Large intestine (tissue), 3 donors: ENCODE measurements around the gene GPR18. TPM values are rescaled to one million over a fixed set of nuclear protein-coding genes. Genes with fewer than 3 reads are reported as not detected.
"Not testable (repeated sequence)": the region's sequence is repeated elsewhere in the genome, so short reads cannot be mapped to it uniquely, and the experiment has no call there.

ENCODE experiments used
- DNase-seq, 2 donors: peaks; one replicate each; pipeline versions ENCODE4 v3.0.0 to v3.0.0-alpha.2; 2013
- H3K27ac ChIP-seq: one replicate; pipeline ENCODE4 v1.5.1; 2013; ENCODE audit warnings: low read length
- H3K27me3 ChIP-seq: 2 replicates; pipeline ENCODE4 v1.6.1; 2013; ENCODE audit warnings: low read length; ENCODE audit not compliant: control insufficient read depth, insufficient read depth
- H3K36me3 ChIP-seq: 2 replicates; pipeline ENCODE4 v1.6.1; 2013; ENCODE audit warnings: low read length; ENCODE audit not compliant: control insufficient read depth, insufficient read depth
- H3K4me1 ChIP-seq: one replicate; pipeline ENCODE4 v1.6.1; 2013; ENCODE audit warnings: low read length; ENCODE audit not compliant: control insufficient read depth, insufficient read depth
- H3K4me3 ChIP-seq: one replicate; pipeline ENCODE4 v1.5.1; 2013; ENCODE audit warnings: low read length
- H3K9me3 ChIP-seq: one replicate; pipeline ENCODE4 v1.6.1; 2013; ENCODE audit warnings: mild to moderate bottlenecking, low read depth, low read length, moderate library complexity; ENCODE audit not compliant: control insufficient read depth
- WGBS: methylation state at CpG from one replicate; pipeline ENCODE4 v1.1.5; 2013; ENCODE audit warnings: low lambda C conversion rate; ENCODE audit not compliant: insufficient coverage; 5-methylcytosine and 5-hydroxymethylcytosine counted together
- polyA plus RNA-seq: library from polyadenylated mRNA; unstranded; fragments of 120-200 nt; gene quantifications from one replicate; pipeline ENCODE4 v1.2.1, GENCODE V29; 2013

Gene GPR18
- polyA plus RNA-seq, 1 donor: 0.94 TPM

DNA sequence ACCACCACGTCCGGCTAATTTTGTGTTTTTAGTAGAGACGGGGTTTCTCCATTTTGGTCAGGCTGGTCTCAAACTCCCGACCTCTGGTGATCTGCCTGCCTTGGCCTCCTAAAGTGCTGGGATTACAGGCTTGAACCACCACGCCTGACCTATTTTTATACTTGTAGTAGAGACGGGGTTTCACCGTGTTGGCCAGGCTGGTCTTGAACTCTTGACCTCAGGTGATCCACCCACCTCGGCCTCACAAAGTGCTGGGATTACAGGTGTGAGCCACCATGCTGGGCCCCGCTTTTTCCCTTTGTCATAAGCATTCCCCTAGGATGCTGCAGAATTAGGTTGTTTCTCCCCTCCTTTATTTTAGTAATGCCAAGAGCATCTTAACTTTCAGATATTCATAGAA, 47.6 kb downstream of the GPR18 start:
- not testable (repeated sequence) for H3K4me1 ChIP-seq, DNase-seq, H3K27ac ChIP-seq, H3K4me3 ChIP-seq, H3K27me3 ChIP-seq, H3K9me3 ChIP-seq
- WGBS: 100% methylated on average over 1 of the region's 9 CpGs
- peaks cover 16% of the 10 kb centered on the region for H3K36me3 ChIP-seq

DNA sequence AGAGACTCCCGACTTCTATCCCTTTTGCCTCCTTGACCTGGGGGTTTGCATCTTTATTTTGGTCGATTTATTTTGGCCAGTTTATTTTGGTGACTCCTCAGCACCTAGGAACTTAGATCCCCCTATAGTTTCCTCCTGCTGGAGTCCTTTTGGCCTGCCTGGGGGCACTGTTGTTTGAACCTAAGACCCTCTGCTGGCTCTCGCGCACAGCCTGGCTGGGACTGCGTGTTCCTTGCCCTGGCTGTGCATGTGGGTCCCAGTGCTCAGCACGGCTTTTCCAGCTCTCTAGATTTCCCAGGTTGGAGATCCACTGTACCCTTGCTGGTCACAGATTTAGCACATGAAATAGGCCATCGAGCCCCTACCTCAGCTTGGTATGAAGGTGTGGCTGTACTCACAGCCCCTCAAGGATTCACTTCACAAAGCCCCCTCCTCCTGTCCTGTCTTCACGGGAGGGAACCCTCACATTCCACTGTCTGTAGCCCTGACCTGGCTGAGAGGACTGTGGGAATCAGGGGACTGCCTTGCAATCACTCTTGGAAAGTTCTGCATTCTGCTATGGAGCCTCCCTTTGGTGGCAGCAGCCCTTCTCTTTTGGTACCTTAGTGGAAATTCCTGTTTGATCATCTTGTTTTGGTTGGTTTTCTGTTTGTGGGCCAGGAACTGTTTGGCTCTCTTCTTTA, 49.2 kb downstream of the GPR18 start:
- no peak overlapping the region for H3K4me3 ChIP-seq
- H3K27ac ChIP-seq: no peak overlapping the region
- WGBS: no CpG with 5 or more reads among the region's 8 CpGs
- peaks cover 19% of the 10 kb centered on the region for H3K36me3 ChIP-seq
- no peaks in the 10 kb centered on the region for H3K4me1 ChIP-seq
- H3K9me3 ChIP-seq: no peaks in the 10 kb centered on the region
- no peak for DNase-seq
- no peaks in the 10 kb centered on the region for H3K27me3 ChIP-seq

DNA sequence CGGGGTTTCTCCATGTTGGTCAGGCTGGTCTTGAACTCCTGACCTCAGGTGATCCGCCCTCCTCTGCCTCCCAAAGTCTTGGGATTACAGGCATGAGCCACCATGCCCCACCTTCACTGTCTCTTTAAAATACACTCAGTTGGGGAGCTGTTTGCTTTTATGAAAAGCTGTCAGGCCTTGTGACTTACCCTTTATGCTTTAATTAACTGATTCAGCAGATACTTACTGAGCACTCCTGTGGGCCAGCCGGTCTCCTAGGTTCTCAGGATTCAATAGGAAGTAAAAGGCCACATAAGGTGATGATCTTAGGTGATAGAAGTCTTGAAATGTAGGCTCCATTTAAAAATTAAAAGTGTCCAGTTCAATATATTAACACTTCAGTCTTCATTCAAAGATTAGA, 50.0 kb downstream of the GPR18 start:
- no CpG with 5 or more reads among the region's 3 CpGs for WGBS
- H3K4me1 ChIP-seq: peaks cover 4% of the 10 kb centered on the region

DNA sequence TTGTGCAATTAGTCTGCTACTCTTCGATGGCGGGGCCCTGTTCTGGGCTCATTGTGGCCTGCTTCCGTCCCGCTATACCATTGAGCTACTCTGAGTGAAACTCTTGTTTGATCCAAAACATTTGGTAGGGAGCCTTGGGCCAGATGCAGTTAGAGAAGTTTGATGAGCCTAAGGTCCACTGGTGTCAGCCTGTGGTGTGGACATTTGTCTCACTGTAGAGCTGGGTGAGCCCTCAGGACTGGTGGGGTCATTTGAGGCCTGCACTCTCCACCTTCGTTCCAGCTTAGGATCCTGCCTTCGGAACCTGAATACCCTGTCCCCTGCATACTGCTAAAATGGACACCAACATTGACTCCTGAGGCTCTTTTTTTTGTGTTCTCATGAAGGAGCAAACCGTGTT, 50.7 kb downstream of the GPR18 start:
- Histone ChIP-seq H3K9me3 (no peaks in the 10 kb centered on the region), H3K27ac (no peak overlapping the region), H3K36me3 (peaks cover 21% of the 10 kb centered on the region), H3K4me3 (no peak overlapping the region), H3K27me3 (no peaks in the 10 kb centered on the region), H3K4me1 (peaks cover 7% of the 10 kb centered on the region)
- no peak for DNase-seq
- 90% methylated on average over 2 of the region's 7 CpGs for WGBS

More for the DNA sequence above, 50.0 kb downstream of the GPR18 start:
- H3K9me3 ChIP-seq: no peaks in the 10 kb centered on the region
- no peaks in the 10 kb centered on the region for H3K27me3 ChIP-seq
- H3K36me3 ChIP-seq: peaks cover 21% of the 10 kb centered on the region
- H3K27ac ChIP-seq: no peak overlapping the region
- no peak overlapping the region for H3K4me3 ChIP-seq
- no peak for DNase-seq

DNA sequence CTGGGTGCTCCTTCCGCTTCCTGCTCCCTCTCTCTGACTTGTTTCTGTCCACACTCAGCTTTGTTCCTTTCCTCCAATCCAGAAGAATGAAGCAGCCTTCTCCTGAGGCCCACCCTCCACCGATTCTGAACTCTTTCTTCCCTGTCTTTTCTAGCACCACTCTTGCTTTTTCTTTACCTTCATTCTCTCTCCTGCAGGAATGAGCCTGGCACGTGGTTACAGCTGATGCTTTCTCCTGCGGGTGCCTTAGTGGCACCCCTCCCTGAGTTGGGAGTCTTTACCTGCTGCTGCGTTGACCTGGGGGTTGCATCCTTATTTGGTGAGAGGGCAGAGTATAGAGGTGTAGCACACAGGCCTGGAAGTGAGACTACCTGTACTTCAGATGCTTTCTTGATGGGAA, 51.3 kb downstream of the GPR18 start:
- Histone ChIP-seq H3K27me3 (no peaks in the 10 kb centered on the region), H3K27ac (no peak overlapping the region), H3K4me1 (peaks cover 8% of the 10 kb centered on the region), H3K4me3 (no peak overlapping the region), H3K9me3 (no peaks in the 10 kb centered on the region), H3K36me3 (peaks cover 21% of the 10 kb centered on the region)
- no peak for DNase-seq
- WGBS: 100% methylated on average over 1 of the region's 5 CpGs

DNA sequence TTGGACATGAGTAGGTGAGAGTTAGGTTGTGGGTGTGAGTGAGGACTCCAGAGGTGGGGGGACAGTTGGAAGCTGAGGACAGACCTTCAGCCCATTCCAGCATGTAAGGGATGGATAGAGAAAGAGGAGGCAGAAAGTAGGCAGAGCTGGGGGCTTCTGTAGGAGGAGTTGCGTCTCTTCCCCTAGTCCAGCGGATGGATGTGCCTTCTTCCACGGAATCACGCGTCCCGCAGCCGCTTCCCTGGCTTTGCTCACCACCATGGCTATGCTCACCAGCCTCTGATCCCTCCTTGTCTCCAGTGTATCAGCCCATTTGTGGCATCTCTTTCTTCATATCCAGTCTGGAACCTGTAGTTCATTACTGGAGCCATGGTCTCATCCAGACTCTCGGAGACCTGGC, 52.0 kb downstream of the GPR18 start:
- Histone ChIP-seq H3K27me3 (no peaks in the 10 kb centered on the region), H3K36me3 (peaks cover 21% of the 10 kb centered on the region), H3K27ac (no peak overlapping the region), H3K4me3 (no peak overlapping the region), H3K9me3 (no peaks in the 10 kb centered on the region), H3K4me1 (peaks cover 8% of the 10 kb centered on the region)
- WGBS: 100% methylated on average over 1 of the region's 8 CpGs
- no peak for DNase-seq

DNA sequence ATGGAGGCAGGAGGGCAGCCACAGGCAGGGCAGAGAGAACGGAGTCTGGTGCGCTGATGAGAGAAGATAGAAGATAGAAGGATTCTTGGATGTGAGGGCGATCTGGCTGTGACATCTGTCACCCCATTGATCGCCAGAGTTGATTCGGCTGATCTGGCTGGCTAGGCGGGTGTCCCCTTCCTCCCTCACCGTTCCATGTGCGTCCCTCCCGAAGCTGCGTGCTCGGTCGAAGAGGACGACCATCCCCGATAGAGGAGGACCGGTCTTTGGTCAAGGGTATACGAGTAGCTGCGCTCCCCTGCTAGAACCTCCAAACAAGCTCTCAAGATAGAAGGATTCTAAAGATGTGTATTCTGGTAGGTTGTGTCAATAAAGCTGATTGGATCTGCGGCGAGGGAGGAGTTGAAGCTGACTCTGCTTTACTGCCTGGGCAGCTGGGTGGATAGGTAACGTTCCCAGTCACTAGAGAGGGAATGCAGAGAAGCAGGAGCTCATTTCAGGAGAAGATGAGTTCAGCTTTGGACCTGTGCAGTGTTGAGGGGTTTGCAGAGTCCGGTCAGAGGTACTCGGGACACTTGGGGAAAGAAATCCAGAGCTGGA, 52.5 kb downstream of the GPR18 start:
- Histone ChIP-seq H3K27ac (no peak overlapping the region), H3K9me3 (no peaks in the 10 kb centered on the region), H3K4me3 (no peak overlapping the region), H3K36me3 (peaks cover 21% of the 10 kb centered on the region), H3K27me3 (no peaks in the 10 kb centered on the region), H3K4me1 (peaks cover 8% of the 10 kb centered on the region)
- 100% methylated on average over 1 of the region's 22 CpGs for WGBS
- DNase-seq: no peak

Other genes starting within 250 kb of the GPR18 start
- gene UBAC2, start 57.5 kb downstream of the GPR18 start, polyA plus RNA-seq: 77.8 TPM
- 7.3 TPM for gene GPR183, start 49.0 kb upstream of the GPR18 start, polyA plus RNA-seq
- 233 TPM for gene TM9SF2, start 243.1 kb upstream of the GPR18 start, polyA plus RNA-seq